ENCODE data around the gene HOXB6.

The HOXB6 gene

GRCh38 chr17:48578616-48579470, 25.9 kb downstream of the HOXB6 start:
- no peaks in the 10 kb centered on the region for H3K9me3 Mint-ChIP-seq
- H3K4me3 Mint-ChIP-seq: peak overlapping the region; percentile 88
- no peaks in the 10 kb centered on the region for H3K36me3 Mint-ChIP-seq (ENCODE audit: low read depth)
- peaks cover 59% of the 10 kb centered on the region for H3K27me3 Mint-ChIP-seq
- H3K4me1 Mint-ChIP-seq (ENCODE audit: low read depth): peaks cover 42% of the 10 kb centered on the region
- H3K27ac Mint-ChIP-seq: no peak overlapping the region

GRCh38 chr17:48577946-48578615, 26.7 kb downstream of the HOXB6 start, which contains the start of gene HOXB4:
Gene HOXB4 (minus strand): TSS chr17:48578350. CDS start chr17:48578319, 31 bp downstream.
- Mint-ChIP-seq H3K4me3 (peak within 1 kb of the TSS; percentile 88), H3K27ac (peak within 1 kb of the TSS; percentile 77), H3K4me1 (ENCODE audit: low read depth) (peaks cover 42% of the 10 kb centered on the region), H3K9me3 (no peaks in the 10 kb centered on the region), H3K27me3 (peaks cover 52% of the 10 kb centered on the region), H3K36me3 (ENCODE audit: low read depth) (no peaks in the 10 kb centered on the region)

GRCh38 chr17:48577330-48577945, 27.3 kb downstream of the HOXB6 start:
- Mint-ChIP-seq H3K9me3 (no peaks in the 10 kb centered on the region), H3K27ac (peak overlapping the region; percentile 36), H3K27me3 (peaks cover 45% of the 10 kb centered on the region), H3K4me3 (peak overlapping the region; percentile 77), H3K36me3 (ENCODE audit: low read depth) (no peaks in the 10 kb centered on the region), H3K4me1 (ENCODE audit: low read depth) (peaks cover 36% of the 10 kb centered on the region)

DNA sequence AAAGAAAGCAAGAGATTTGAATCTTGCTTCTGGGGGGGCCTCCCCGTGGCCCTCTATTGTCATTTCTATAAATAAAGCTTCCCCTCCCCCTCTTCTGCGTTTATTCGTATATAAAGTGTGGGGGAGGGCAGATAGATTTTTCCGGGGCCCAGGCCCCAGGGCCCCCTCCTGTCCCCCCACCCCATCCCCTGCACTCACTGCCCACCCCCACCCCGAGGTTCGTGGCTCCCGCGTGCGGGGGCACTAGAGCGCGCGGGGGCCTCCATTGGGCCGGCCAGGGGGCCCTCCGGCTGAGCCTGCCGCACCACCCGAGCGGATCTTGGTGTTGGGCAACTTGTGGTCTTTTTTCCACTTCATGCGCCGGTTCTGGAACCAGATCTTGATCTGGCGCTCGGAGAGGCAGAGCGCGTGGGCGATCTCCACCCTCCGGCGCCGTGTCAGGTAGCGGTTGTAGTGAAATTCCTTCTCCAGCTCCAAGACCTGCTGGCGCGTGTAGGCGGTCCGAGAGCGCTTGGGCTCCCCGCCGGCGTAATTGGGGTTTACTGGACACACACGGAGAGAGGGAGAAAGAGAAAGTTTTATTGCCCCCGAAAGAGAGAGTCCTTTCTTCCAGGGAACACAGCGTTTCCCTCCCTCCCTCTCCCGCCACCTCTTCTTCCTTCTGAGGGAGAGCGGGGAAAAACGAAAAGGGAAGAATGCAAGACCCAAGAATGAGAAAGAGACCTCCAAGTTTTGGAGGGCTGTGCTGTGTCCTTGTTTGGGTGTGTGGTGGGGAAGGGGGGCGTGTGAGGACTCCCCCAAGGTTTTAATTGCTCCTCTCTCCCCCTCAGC, 28.1 kb downstream of the HOXB6 start:
- peak overlapping the region; percentile 77 for H3K4me3 Mint-ChIP-seq
- H3K36me3 Mint-ChIP-seq (ENCODE audit: low read depth): no peaks in the 10 kb centered on the region
- H3K9me3 Mint-ChIP-seq: no peaks in the 10 kb centered on the region
- peaks cover 45% of the 10 kb centered on the region for H3K27me3 Mint-ChIP-seq
- no peak overlapping the region for H3K27ac Mint-ChIP-seq
- H3K4me1 Mint-ChIP-seq (ENCODE audit: low read depth): peaks cover 34% of the 10 kb centered on the region

DNA sequence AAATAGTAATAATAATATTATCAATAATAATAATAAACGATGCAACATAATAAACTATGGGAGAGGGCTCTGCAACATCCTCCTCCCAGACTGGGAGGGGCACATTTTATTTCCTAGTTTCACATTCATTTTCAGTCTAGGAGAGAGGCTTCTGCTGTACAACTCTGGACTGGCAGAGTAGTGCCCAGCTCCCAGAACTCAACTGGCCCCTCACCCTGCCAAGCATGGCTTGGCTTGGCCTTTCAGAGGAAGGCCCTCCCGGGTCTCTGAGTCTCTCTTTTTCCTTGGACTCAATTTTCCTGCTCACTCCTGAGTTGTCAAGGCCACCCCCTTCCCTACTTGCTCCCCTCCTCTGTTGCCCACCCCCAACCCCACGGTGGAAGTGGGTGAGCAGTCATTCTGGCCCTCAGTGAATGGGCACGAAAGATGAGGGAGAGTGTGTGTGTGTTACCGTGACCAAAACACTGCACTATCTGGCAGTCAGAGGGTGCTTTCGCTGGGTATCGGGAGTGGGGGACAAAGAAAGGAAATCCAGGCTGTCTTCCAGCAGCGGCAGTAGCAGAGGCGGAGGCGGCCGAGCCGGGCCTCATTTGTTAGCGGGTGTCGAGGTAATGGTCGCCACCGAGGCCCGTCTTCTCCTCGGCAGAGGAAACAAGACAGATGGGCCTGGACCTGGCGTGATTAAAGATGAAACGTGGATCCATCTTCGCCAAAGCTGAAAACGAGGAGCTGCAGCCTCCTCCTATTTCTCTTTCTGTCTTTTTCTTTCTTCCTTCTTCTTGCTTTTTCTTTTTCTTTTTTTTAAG, 28.9 kb downstream of the HOXB6 start:
- peaks cover 39% of the 10 kb centered on the region for H3K27me3 Mint-ChIP-seq
- H3K4me1 Mint-ChIP-seq (ENCODE audit: low read depth): peaks cover 29% of the 10 kb centered on the region
- H3K36me3 Mint-ChIP-seq (ENCODE audit: low read depth): no peaks in the 10 kb centered on the region
- no peak overlapping the region for H3K27ac Mint-ChIP-seq
- H3K4me3 Mint-ChIP-seq: no peak overlapping the region
- no peaks in the 10 kb centered on the region for H3K9me3 Mint-ChIP-seq

DNA sequence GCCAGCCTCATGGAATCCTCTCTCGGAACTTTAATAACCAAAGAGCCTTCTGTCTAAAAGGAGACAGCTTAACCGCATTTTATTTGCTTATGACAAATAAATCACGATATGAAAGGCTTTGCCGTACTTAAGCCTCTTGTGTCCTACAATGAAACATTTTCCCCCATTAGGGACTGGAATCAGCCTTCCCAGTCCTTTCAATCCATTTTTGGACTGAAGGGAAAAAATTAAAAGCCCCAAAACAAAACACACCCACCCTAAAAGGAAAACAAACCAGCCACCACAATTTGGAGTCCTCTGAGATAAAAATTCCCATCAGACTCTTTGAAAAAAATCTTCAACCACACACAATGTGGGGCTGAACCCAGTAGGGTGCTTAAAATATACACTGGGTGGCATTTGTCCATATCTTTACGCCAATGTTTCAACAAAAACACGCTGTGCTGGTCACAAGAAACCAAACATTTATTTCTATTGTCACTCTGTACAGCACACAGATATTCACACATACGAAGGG, 29.7 kb downstream of the HOXB6 start:
- Mint-ChIP-seq H3K36me3 (ENCODE audit: low read depth) (no peaks in the 10 kb centered on the region), H3K27ac (no peak overlapping the region), H3K27me3 (peaks cover 32% of the 10 kb centered on the region), H3K9me3 (no peaks in the 10 kb centered on the region), H3K4me1 (ENCODE audit: low read depth) (peaks cover 29% of the 10 kb centered on the region), H3K4me3 (no peak overlapping the region)

DNA sequence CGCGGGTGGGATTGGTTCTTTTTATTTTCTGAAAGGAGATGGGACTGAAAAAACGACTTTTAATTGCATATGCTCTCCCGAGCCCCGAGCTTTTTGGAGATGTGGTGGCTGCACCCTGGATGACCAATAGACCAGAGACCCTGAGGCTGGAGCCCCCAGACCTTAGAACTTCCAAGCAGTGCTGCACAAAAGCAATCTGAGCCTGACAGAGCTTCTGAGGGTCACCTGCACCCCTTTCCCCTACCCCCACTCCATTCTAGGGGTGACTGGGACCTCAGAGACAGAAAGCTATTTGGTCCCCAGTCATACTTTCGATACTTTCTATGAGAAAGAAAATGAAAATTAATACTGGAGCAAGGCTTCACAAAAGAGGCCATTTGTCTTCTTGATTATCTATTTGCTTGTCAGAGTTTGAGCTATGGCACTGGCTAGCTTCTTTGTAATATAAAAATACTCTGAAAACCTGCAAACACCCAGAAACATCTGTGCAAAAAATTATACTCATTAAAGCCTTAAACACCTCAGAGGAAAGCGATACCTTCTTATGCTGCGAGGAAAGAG, 30.2 kb downstream of the HOXB6 start:
- no peaks in the 10 kb centered on the region for H3K9me3 Mint-ChIP-seq
- H3K4me1 Mint-ChIP-seq (ENCODE audit: low read depth): peaks cover 24% of the 10 kb centered on the region
- H3K27ac Mint-ChIP-seq: no peak overlapping the region
- H3K27me3 Mint-ChIP-seq: peaks cover 32% of the 10 kb centered on the region
- no peaks in the 10 kb centered on the region for H3K36me3 Mint-ChIP-seq (ENCODE audit: low read depth)
- H3K4me3 Mint-ChIP-seq: no peak overlapping the region

DNA sequence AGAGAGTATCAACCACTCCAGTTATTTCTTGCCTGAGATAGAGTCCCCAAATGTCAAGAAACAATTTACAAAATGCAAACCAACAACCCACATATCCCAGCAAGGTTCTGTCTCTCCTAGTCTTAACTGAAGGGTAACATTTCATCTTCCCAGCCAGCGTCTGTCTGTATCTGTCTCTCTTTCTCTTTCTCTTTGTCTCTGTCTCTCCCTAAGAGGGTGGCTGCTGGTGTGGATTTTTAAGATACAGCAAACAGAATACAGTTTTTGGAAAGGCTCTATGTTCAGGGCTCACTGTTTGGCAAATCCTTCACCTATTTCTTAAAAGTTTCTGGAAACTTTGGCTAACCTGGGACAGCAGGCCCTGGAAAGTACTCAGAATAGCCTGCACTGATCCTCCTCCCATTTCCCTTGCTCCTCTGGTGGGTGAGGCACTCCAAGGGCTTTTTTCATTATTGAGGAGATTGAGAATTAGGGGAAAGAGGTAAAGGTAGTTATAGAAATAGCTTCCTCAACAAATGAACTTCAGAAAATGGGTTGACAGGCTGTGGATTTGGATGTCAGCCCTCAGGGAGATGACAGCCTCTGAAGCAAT, 32.9 kb downstream of the HOXB6 start:
- no peak overlapping the region for H3K27ac Mint-ChIP-seq
- peaks cover 26% of the 10 kb centered on the region for H3K27me3 Mint-ChIP-seq
- no peak overlapping the region for H3K4me3 Mint-ChIP-seq
- peaks cover 10% of the 10 kb centered on the region for H3K4me1 Mint-ChIP-seq (ENCODE audit: low read depth)
- H3K9me3 Mint-ChIP-seq: no peaks in the 10 kb centered on the region
- no peaks in the 10 kb centered on the region for H3K36me3 Mint-ChIP-seq (ENCODE audit: low read depth)

- no peak overlapping the region for H3K27ac Mint-ChIP-seq
- peaks cover 26% of the 10 kb centered on the region for H3K27me3 Mint-ChIP-seq
- H3K4me1 Mint-ChIP-seq (ENCODE audit: low read depth): peaks cover 7% of the 10 kb centered on the region
- no peak overlapping the region for H3K4me3 Mint-ChIP-seq
- H3K9me3 Mint-ChIP-seq: no peaks in the 10 kb centered on the region
- no peaks in the 10 kb centered on the region for H3K36me3 Mint-ChIP-seq (ENCODE audit: low read depth)
Measured at GRCh38 chr17:48571024-48571818, 33.6 kb downstream of the HOXB6 start.

GRCh38 chr17:48570325-48571023, 34.3 kb downstream of the HOXB6 start:
- Mint-ChIP-seq H3K27ac (no peak overlapping the region), H3K9me3 (no peaks in the 10 kb centered on the region), H3K36me3 (ENCODE audit: low read depth) (no peaks in the 10 kb centered on the region), H3K27me3 (peaks cover 26% of the 10 kb centered on the region), H3K4me3 (no peak overlapping the region), H3K4me1 (ENCODE audit: low read depth) (peaks cover 3% of the 10 kb centered on the region)

DNA sequence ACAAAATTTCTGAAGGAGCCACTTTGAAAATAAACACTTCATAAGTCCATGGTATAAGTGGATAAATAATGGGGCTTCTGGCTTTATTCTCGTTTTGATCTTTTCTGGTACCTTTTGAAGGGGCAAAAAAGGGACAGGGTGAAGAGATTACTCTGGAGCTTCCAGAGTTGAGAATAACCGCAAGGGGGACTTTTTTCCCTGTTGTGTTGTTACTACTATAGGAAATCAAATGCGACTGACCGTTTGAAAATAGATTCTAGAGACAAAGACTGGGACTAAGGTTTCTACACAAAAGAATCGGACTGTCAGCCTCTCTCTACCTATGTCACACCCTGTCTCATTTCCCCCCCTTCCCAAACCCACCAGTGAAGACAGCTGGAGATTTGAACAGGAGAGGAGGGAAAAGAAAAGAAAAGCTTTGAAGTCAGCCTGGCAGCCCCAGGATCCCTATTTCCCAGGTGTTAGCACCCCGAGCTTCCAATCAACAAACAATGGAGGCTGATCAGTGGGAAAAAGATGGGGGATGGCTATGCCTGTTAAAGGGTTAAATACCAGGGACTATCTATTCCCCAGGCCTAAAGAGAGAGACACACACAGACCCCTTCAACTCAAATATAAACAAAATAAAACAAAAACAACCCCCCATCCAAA, 35.0 kb downstream of the HOXB6 start:
- Mint-ChIP-seq H3K9me3 (no peaks in the 10 kb centered on the region), H3K4me3 (no peak overlapping the region), H3K27ac (no peak overlapping the region), H3K27me3 (peaks cover 26% of the 10 kb centered on the region), H3K4me1 (ENCODE audit: low read depth) (peaks cover 3% of the 10 kb centered on the region), H3K36me3 (ENCODE audit: low read depth) (no peaks in the 10 kb centered on the region)

DNA sequence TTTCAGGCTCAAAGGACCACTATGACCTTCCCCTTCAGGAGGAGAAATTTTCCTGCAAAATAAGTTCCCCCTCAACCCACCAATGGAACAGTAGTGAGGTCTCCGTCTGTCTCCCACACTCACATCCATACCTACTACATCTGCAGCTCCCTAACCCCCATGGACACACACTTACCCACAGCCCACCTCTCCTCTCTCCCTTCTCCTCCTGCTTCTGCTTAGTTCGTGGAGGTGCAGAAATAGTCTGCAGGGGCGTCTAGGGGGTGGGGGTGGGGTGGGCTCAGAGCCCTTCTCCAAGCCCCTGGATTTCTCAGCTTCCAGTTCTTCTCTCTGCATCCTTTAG, 35.6 kb downstream of the HOXB6 start:
- Mint-ChIP-seq H3K4me3 (no peak overlapping the region), H3K4me1 (ENCODE audit: low read depth) (peaks cover 3% of the 10 kb centered on the region), H3K27ac (no peak overlapping the region), H3K9me3 (no peaks in the 10 kb centered on the region), H3K27me3 (peaks cover 21% of the 10 kb centered on the region), H3K36me3 (ENCODE audit: low read depth) (no peaks in the 10 kb centered on the region)
